Glutamatergic neuron (in vitro differentiated cells): ENCODE results near the gene AMH. TPM values are rescaled to one million over a fixed set of nuclear protein-coding genes. Genes with fewer than 3 reads are reported as not detected.
A peak's percentile ranks its signal among the peaks of the same experiment; 100 is the strongest.

ENCODE experiments used
- DNase-seq: peaks from one replicate; pipeline ENCODE4 v3.0.0; 2022
- H3K27ac Mint-ChIP-seq: one replicate; pipeline ENCODE4 v1.8.0; 2020; ENCODE audit warnings: mild to moderate bottlenecking, mixed read lengths, inconsistent platforms; ENCODE audit not compliant: unreplicated experiment
- H3K27me3 Mint-ChIP-seq: one replicate; pipeline ENCODE4 v1.8.0; 2020; ENCODE audit warnings: mild to moderate bottlenecking, moderate library complexity, mixed read lengths, inconsistent platforms; ENCODE audit not compliant: unreplicated experiment
- H3K36me3 Mint-ChIP-seq: one replicate; pipeline ENCODE4 v1.8.0; 2020; ENCODE audit warnings: mild to moderate bottlenecking, mixed read lengths, inconsistent platforms; ENCODE audit not compliant: unreplicated experiment
- H3K4me1 Mint-ChIP-seq: one replicate; pipeline ENCODE4 v1.8.0; 2020; ENCODE audit warnings: mild to moderate bottlenecking, low read depth, mixed read lengths, inconsistent platforms; ENCODE audit not compliant: unreplicated experiment
- H3K4me3 Mint-ChIP-seq: one replicate; pipeline ENCODE4 v1.8.0; 2020; ENCODE audit warnings: mild to moderate bottlenecking, mixed read lengths, inconsistent platforms; ENCODE audit not compliant: unreplicated experiment
- H3K9me3 Mint-ChIP-seq: one replicate; pipeline ENCODE4 v1.8.0; 2020; ENCODE audit warnings: mild to moderate bottlenecking, moderate library complexity, mixed read lengths, inconsistent platforms; ENCODE audit not compliant: unreplicated experiment
- total RNA-seq: library from RNA; stranded (reverse); fragmentation: NEBNext Ultra II Directional; extraction: Animal tissue kit (Norgen Biotek cat#: 25700); gene quantifications from one replicate; pipeline ENCODE4 v1.2.1, GENCODE V29; 2021; ENCODE audit not compliant: unreplicated experiment
- TF ChIP-seq, protein P1 (sequence below): fragments of 200-600 bp; sonication (generic); IDR thresholded peaks from one replicate; pipeline ENCODE4 v1.5.0; 2021; ENCODE audit not compliant: partially characterized antibody, unreplicated experiment

AMH gene
- total RNA-seq, 1 donor from 2014 or later: 11.0 TPM

DNA sequence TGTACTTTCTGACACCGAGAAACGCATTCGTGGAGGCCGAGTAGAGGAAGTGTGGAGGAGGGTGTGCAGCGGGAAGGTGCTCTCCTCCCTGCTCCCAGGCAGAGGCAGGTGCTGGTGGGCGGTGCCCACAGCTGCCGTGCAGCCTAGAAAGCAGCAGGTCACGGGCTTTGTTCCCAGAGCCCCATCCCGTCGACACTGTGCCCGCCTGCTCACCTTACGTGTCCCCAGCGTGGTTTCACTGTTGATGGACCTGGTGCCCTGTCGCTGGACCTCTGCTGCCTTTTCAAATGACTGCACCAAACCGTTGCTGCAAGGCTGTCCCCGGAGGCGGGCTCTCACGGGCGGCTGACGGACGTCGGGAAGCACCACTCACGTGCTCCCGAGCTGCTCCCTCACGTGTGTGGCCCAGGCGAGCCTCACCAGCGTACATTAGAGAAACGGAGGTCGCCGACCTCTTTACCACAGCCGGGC, 33.8 kb upstream of the AMH start:
- H3K27me3 Mint-ChIP-seq: peaks cover 10% of the 10 kb centered on the region
- TF ChIP-seq, protein P1, sequence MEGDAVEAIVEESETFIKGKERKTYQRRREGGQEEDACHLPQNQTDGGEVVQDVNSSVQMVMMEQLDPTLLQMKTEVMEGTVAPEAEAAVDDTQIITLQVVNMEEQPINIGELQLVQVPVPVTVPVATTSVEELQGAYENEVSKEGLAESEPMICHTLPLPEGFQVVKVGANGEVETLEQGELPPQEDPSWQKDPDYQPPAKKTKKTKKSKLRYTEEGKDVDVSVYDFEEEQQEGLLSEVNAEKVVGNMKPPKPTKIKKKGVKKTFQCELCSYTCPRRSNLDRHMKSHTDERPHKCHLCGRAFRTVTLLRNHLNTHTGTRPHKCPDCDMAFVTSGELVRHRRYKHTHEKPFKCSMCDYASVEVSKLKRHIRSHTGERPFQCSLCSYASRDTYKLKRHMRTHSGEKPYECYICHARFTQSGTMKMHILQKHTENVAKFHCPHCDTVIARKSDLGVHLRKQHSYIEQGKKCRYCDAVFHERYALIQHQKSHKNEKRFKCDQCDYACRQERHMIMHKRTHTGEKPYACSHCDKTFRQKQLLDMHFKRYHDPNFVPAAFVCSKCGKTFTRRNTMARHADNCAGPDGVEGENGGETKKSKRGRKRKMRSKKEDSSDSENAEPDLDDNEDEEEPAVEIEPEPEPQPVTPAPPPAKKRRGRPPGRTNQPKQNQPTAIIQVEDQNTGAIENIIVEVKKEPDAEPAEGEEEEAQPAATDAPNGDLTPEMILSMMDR: no peak
- H3K9me3 Mint-ChIP-seq: peaks cover 1% of the 10 kb centered on the region
- DNase-seq: peak; percentile 71
- H3K27ac Mint-ChIP-seq: peak overlapping the region; percentile 22
- peaks cover 4% of the 10 kb centered on the region for H3K36me3 Mint-ChIP-seq
- H3K4me1 Mint-ChIP-seq: peaks cover 6% of the 10 kb centered on the region
- no peak overlapping the region for H3K4me3 Mint-ChIP-seq

DNA sequence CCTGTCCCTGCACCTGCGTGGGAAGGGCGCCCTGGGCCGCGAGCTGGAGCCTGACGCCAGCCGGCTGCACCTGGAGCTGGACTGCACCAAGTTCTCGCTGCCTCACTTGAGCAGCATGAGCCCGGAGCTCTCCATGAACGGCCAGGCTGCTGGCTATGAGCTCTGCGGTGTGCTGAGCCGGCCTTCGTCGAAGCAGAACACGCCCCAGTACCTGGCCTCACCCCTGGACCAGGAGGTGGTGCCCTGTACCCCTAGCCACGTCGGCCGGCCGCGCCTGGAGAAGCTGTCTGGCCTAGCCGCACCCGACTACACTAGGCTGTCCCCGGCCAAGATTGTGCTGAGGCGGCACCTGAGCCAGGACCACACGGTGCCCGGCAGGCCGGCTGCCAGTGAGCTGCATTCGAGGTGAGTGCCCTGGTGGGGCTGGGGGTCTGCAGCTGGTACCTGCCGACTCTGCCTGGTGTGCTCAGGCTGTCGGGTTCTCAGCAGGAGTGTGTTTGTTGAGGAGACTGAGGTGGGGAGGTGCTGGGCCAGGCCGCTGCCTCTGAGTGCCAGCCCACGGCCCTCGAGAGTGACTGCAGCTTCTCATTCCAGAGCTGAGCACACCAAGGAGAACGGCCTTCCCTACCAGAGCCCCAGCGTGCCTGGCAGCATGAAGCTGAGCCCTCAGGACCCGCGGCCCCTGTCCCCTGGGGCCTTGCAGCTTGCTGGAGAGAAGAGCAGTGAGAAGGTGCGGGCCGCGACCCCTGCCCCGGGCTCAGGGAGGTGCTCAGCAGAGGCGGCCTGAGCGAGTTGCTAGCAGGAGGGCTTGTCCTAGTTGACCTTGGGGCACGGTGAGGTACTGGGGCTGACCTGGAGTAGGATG, 32.5 kb upstream of the AMH start:
- no peak overlapping the region for H3K27ac Mint-ChIP-seq
- peaks cover 4% of the 10 kb centered on the region for H3K36me3 Mint-ChIP-seq
- DNase-seq: no peak
- TF ChIP-seq, protein P1: no peak
- peaks cover 6% of the 10 kb centered on the region for H3K4me1 Mint-ChIP-seq
- peaks cover 10% of the 10 kb centered on the region for H3K27me3 Mint-ChIP-seq
- peaks cover 1% of the 10 kb centered on the region for H3K9me3 Mint-ChIP-seq
- H3K4me3 Mint-ChIP-seq: peak overlapping the region; percentile 16

DNA sequence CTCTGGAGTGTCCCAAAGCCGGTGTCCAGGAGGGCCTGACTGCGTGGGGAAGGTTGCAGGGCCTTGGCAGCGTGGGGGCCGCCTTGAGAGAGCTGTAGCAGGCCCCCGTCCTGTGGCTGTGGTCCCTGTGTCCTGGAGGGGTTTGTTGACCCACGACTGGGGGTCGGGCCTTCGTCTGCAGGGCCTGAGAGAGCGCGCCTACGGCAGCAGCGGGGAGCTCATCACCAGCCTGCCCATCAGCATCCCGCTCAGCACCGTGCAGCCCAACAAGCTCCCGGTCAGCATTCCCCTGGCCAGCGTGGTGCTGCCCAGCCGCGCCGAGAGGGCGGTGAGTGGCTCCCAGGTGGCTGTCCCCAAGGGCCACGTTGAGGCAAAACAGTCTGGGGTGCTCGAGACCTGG, 31.5 kb upstream of the AMH start:
- H3K27me3 Mint-ChIP-seq: peaks cover 6% of the 10 kb centered on the region
- no peaks in the 10 kb centered on the region for H3K36me3 Mint-ChIP-seq
- TF ChIP-seq, protein P1: no peak
- H3K9me3 Mint-ChIP-seq: peaks cover 1% of the 10 kb centered on the region
- peaks cover 6% of the 10 kb centered on the region for H3K4me1 Mint-ChIP-seq
- no peak overlapping the region for H3K4me3 Mint-ChIP-seq
- no peak overlapping the region for H3K27ac Mint-ChIP-seq
- no peak for DNase-seq

DNA sequence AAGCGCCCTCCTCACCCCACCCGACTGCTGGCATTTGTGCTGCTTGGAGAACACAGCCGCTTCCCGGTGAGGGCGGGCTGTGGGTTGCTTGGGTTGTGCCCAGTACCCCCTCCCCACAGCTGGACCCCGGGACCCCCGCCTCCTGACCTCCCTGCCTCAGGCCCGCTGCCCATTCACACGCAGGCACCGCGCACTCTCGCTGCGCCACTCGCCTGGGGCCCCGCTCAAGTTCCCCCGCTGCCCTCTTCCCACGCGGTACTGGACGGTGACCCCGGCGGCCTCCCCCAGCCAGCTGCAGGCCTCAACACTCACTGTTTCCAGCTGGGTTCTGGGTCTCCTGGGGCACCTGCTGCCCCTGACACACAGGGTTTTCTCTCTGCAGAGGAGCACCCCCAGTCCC, 29.4 kb upstream of the AMH start:
- TF ChIP-seq, protein P1: no peak
- Mint-ChIP-seq H3K27ac (no peak overlapping the region), H3K9me3 (peaks cover 6% of the 10 kb centered on the region), H3K36me3 (no peaks in the 10 kb centered on the region), H3K4me3 (no peak overlapping the region), H3K4me1 (peaks cover 3% of the 10 kb centered on the region), H3K27me3 (peaks cover 6% of the 10 kb centered on the region)
- DNase-seq: no peak

DNA sequence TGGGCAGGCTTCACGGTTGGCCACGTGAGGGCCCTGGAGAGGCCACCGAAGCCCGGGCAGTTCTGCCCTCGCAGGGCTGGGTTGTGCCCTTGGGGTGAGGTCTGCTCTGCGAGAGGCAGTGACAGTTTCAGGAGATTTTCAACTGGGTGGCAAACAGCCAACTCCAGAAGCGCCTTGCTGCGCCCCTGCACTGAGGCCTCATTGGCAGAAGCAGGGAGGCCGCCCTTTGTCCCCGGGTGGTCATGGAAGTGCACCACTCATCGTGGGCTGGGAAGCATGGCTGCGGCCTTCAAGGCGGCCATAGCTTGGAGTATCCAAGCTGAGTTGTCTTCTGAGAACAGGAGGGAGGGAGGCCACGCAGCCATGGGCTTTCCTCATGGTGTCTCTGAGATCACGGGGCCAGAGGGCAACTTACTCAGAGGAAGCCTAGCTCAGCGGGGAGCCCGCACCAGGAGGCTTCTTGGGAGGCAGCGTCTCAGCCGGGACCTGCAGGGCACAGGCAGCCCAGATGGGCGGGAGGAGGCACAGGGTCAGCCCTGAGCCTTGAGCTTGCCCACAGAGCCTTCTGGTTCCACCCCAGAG, 27.8 kb upstream of the AMH start:
- H3K36me3 Mint-ChIP-seq: no peaks in the 10 kb centered on the region
- DNase-seq: no peak
- peaks cover 3% of the 10 kb centered on the region for H3K27me3 Mint-ChIP-seq
- peak overlapping the region; percentile 5 for H3K27ac Mint-ChIP-seq
- H3K4me1 Mint-ChIP-seq: no peaks in the 10 kb centered on the region
- TF ChIP-seq, protein P1: no peak
- no peak overlapping the region for H3K4me3 Mint-ChIP-seq
- H3K9me3 Mint-ChIP-seq: peaks cover 8% of the 10 kb centered on the region
